Measurements from ENCODE around the gene SETDB1.
A peak's percentile ranks its signal among the peaks of the same experiment; 100 is the strongest.
"Not testable (repeated sequence)": the region's sequence is repeated elsewhere in the genome, so short reads cannot be mapped to it uniquely, and the experiment has no call there.

The SETDB1 gene

GRCh38 chr1:150926097-150926741, at the start of gene SETDB1:
TSS of gene SETDB1 (plus strand) at chr1:150926363. CDS start at chr1:150927715, 1,352 bp downstream.
- peak; percentile 80 to 88 (median 86) for DNase-seq

- DNase-seq: not testable (repeated sequence)
Observed at GRCh38 chr1:150878931-150879330, 47.2 kb upstream of the SETDB1 start.

GRCh38 chr1:150881331-150882070, 44.7 kb upstream of the SETDB1 start:
- no peak for DNase-seq

DNA sequence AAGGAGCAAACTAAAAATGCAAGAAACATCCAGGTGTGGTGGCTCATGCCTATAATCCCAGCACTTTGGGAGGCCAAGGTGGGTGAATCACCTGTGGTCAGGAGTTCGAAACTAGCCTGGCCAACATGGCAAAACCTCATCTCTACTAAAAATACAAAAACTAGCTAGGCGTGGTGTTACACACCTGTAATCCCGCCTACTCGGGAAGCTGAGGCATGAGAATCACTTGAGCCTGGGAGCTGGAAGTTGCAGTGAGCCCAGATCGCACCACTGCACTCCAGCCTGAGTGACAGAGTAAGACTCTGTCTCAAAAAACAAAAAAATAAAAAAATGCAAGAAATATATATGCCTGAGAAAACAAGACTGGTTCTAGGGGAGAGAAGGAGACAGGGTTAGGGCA, 43.0 kb upstream of the SETDB1 start:
- DNase-seq: not testable (repeated sequence)

- DNase-seq: no peak
Observed at GRCh38 chr1:150887018-150887417, 39.1 kb upstream of the SETDB1 start, which contains the start of gene CTXND2. TSS of gene CTXND2 (plus strand) at chr1:150887136. CDS start at chr1:150912315, 25,179 bp downstream.

GRCh38 chr1:150888727-150889126, 37.4 kb upstream of the SETDB1 start:
- no peak for DNase-seq

- DNase-seq: peak in 3 of 6 experiments; percentile 33 to 61 (median 46)
Observed at GRCh38 chr1:150890033-150890416, 36.1 kb upstream of the SETDB1 start.

- DNase-seq: no peak
Observed at GRCh38 chr1:150893336-150893913, 32.7 kb upstream of the SETDB1 start.

- no peak for DNase-seq
Observed at GRCh38 chr1:150895618-150896017, 30.5 kb upstream of the SETDB1 start.

DNA sequence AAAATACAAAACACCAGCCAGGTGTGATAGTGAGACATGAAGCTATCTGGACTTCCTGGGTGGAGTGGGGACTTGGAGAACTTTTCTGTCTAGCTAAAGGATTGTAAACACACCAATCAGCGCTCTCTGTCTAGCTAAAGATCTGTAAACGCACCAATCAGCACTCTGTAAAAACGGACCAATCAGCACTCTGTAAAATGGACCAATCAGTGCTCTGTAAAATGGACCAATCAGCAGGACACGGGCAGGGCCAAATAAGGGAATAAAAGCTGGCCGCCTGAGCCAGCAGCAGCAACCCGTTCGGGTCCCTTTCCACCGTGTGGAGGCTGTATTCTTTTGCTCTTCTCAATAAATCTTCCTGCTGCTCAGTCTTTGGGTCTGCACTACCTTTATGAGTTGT, 26.4 kb upstream of the SETDB1 start:
- DNase-seq: not testable (repeated sequence)

- no peak for DNase-seq
Observed at GRCh38 chr1:150902346-150902745, 23.8 kb upstream of the SETDB1 start.

GRCh38 chr1:150902751-150903150, 23.4 kb upstream of the SETDB1 start:
- DNase-seq: no peak

DNA sequence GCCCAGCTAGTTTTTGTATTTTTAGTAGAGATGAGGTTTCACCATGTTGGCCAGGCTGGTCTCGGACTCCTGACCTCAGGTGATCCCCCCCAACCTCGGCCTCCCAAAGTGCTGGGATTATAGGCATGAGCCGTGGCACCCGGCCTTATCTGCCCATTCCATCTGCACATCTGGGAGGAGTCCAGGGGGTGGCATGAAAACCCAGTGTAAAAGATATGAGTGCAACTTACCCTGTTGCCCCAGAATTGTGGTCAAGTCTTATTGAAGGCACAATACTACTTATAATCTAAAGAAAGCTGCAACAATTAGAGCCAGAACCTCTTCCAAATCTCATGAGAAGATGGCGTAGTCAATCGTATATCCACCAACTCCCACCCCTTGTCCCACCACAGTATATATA, 20.9 kb upstream of the SETDB1 start:
- DNase-seq: no peak

DNA sequence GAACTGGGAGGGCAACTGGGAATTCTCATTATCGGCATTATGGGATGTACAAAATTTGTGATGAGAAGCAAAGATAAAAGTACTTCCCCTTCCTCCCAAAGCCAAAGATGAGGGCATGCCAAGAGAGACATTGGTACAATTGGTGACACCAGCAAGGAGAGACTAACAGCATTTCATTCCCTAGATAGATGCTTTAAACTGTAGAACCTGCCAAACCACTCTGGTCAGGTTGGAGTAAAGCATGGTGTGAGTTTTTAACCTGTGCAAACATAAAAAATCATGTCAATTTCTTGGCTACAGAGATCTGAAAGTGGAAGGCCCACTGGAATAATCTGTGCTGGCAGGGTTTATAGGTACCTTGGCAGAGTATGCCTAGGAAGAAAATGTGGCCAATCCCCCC, 19.8 kb upstream of the SETDB1 start:
- DNase-seq: no peak

GRCh38 chr1:150906813-150907212, 19.4 kb upstream of the SETDB1 start:
- no peak for DNase-seq

DNA sequence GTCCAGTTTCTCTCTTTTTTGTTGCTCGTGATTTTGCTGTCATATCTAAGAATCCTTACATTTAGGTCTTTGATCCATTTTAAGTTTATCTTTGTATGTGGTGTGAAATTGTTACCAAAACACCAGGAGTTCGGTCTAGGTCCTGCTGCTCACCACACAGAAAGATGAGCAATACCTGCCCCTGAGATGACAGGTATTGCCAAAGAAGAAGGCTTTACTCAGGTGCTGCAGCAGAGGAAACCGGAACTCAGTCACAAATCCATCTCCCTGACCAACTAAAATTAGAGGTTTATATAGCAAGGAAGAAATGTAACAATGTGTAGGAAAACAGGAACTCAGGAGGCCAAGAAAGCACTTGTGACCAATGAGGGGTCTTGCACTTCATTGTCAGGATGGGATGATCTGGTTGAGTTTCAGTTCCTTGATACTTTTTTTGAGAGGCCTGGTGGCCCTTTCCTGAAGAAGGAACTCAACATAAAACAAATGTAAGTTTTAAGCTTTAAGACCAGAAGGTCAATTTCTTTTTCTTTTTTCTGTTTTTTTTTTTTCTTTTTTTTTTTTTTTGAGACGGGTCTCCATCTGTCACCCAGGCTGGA, 16.5 kb upstream of the SETDB1 start:
- no peak for DNase-seq

GRCh38 chr1:150912623-150913022, 13.5 kb upstream of the SETDB1 start:
- DNase-seq: no peak

DNA sequence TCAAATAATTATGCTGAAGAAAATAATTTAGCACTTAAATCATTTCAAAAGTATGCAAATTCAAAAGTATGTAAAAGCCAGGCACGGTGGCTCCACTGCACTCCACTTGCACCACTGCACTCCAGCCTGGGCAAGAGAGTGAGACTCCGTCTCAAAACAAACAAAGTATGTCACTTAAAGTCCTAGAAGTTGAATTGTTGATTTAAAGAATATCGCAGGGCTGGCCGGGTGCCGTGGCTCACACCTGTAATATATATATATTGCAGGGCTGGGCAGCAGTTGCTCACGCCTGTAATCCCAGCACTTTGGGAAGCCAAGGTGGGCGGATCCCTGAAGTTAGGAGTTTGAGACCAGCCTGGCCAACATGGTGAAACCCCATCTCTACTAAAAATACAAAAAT, 8.8 kb upstream of the SETDB1 start:
- DNase-seq: no peak

DNA sequence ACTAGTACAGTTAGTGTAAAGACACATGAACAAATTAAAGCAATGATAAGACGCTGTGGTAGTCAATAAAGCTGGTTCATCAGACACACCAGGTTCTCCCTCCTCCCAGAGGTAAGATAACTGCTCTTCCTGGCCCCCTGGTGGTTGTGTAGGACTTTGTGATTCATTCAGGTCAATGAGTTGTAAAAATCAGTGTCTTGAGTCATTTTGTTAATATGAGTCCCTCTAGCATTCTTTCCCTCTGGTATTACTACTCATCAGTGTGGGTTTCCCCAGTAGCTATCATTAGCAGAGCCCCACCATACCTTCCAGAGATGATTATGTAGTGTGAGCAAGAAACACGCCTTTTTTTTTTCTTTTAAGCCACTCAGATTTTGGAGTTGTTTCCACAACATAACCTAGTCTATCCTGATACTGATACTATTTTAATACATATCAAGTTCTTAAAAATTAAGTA, 3.6 kb upstream of the SETDB1 start:
- DNase-seq: peak; percentile 17 to 74 (median 62)

DNA sequence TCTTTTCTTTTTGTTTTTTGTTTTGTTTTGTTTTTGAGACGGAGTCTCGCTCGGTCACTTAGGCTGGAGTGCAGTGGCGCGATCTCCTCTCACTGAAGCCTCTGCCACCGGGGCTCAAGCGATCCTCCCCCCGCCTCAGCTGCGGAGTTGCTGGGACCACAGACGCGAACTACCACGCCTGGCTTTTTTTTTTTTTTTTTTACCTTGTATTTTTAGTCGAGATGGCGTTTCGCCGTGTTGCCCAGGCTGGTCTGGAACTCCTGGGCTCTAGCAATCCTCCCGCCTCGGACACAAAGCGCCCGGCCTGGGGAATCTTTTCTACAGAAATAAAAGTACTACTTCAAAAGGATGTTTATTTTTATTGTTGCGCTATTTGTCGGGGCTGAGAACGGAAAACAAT, 1.1 kb upstream of the SETDB1 start:
- DNase-seq: no peak

- DNase-seq: no peak
Observed at GRCh38 chr1:150927624-150928023, 1.5 kb downstream of the SETDB1 start.

DNA sequence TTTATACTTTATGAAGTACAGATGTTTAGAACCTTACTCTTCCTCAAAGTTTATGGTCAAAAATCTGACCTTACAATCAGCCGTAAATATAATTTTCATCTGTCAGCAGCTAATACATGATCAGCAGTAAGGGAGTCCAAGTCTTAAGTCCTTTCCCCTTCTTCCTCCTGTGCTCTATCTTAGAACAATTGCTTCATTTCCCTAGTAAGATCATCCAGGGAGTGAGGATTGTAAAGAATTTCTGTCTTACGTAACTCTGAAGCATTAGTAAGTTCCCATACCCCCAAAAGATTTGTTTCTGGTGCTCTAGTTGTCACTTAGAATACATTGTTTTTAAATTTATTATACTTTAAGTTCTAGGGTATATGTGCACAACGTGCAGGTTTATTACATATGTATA, 2.1 kb downstream of the SETDB1 start:
- no peak for DNase-seq

DNA sequence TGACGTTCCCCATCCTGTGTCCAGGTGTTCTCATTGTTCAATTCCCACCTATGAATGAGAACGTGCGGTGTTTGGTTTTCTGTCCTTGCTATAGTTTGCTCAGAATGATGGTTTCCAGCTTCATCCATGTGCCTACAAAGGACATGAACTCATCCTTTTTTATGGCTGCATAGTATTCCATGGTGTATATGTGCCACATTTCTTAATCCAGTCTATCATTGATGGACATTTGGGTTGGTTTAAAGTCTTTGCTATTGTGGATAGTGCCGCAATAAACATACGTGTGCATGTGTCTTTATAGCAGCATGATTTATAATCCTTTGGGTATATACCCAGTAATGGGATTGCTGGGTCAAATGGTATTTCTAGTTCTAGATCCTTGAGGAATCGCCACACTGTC, 2.6 kb downstream of the SETDB1 start:
- DNase-seq: not testable (repeated sequence)

GRCh38 chr1:150931773-150932172, 5.6 kb downstream of the SETDB1 start:
- DNase-seq: peak in 3 of 6 experiments; percentile 7 to 39 (median 19)

Data from stimulated activated naive CD4-positive, alpha-beta T cell (primary cell).